Brain microvascular endothelial cell (primary cell): Measurements from ENCODE around the gene GJA4.

ENCODE experiments used
- DNase-seq: peaks from one replicate; pipeline ENCODE4 v3.0.0-alpha.2; 2020
- H3K27ac ChIP-seq: fragments of 250-450 bp; sonication (Bioruptor Pico); 2 replicates; pipeline ENCODE4 v1.5.1; 2020; ENCODE audit warnings: mild to moderate bottlenecking, moderate library complexity
- H3K27me3 ChIP-seq: fragments of 250-450 bp; sonication (Bioruptor Pico); replicated peaks from 2 replicates; pipeline ENCODE4 v1.5.1; 2020; ENCODE audit warnings: mild to moderate bottlenecking
- H3K36me3 ChIP-seq: fragments of 250-450 bp; sonication (Bioruptor Pico); replicated peaks from 2 replicates; pipeline ENCODE4 v1.5.1; 2020; ENCODE audit warnings: mild to moderate bottlenecking
- H3K4me3 ChIP-seq: 2 replicates; pipeline ENCODE4 v1.5.1; 2011; ENCODE audit warnings: low read depth, mild to moderate bottlenecking, control low read depth, low read length, moderate library complexity
- CTCF ChIP-seq: IDR thresholded peaks from 2 replicates; pipeline ENCODE4 v1.5.1; 2011; ENCODE audit warnings: low read depth, mild to moderate bottlenecking, moderate library complexity, low read length, control low read depth, inconsistent platforms; ENCODE audit errors: missing control alignments
- in situ Hi-C: cut with HindIII; loops from 2 replicates; pipeline ENCODE4 v1.10.0; 2017; ENCODE audit warnings: low sequenced_read_pairs, low pct_ligation_motif_present

Gene GJA4

GRCh38 chr1:34754964-34755637, 37.7 kb upstream of the GJA4 start, which contains the start of gene GJB5:
GJB5 (plus strand) TSS chr1:34755047; CDS start chr1:34757331, 2,284 bp downstream.
- in situ Hi-C loops: no loop called here
- no peaks in the 10 kb centered on the region for H3K36me3 ChIP-seq
- DNase-seq: no peak
- no peaks in the 10 kb centered on the region for H3K27me3 ChIP-seq
- H3K27ac ChIP-seq: no peak within 1 kb of the TSS
- no peak within 1 kb of the TSS for H3K4me3 ChIP-seq
- TF ChIP-seq CTCF: no peak

GRCh38 chr1:34755961-34756360, 36.8 kb upstream of the GJA4 start:
- Histone ChIP-seq H3K27me3 (no peaks in the 10 kb centered on the region), H3K4me3 (no peak overlapping the region), H3K36me3 (no peaks in the 10 kb centered on the region), H3K27ac (no peak overlapping the region)
- in situ Hi-C loops: no loop called here
- no peak for DNase-seq
- TF ChIP-seq CTCF: no peak

GRCh38 chr1:34757386-34757785, 35.4 kb upstream of the GJA4 start:
- no peak for DNase-seq
- Histone ChIP-seq H3K36me3 (no peaks in the 10 kb centered on the region), H3K27ac (no peak overlapping the region), H3K27me3 (no peaks in the 10 kb centered on the region), H3K4me3 (no peak overlapping the region)
- no peak for TF ChIP-seq CTCF
- in situ Hi-C loops: no loop called here

GRCh38 chr1:34758751-34759150, 34.0 kb upstream of the GJA4 start:
- no peaks in the 10 kb centered on the region for H3K36me3 ChIP-seq
- no peak overlapping the region for H3K27ac ChIP-seq
- no peak for TF ChIP-seq CTCF
- no peak overlapping the region for H3K4me3 ChIP-seq
- no peaks in the 10 kb centered on the region for H3K27me3 ChIP-seq
- in situ Hi-C loops: no loop called here
- no peak for DNase-seq

- no peak for TF ChIP-seq CTCF
- in situ Hi-C loops: no loop called here
- no peak within 1 kb of the TSS for H3K27ac ChIP-seq
- no peaks in the 10 kb centered on the region for H3K27me3 ChIP-seq
- DNase-seq: no peak
- H3K36me3 ChIP-seq: no peaks in the 10 kb centered on the region
- H3K4me3 ChIP-seq: no peak within 1 kb of the TSS
These were observed 33.1 kb upstream of the GJA4 start, which contains the start of gene GJB4 for GRCh38 chr1:34759503-34760357. GJB4 (plus strand) TSS chr1:34759740; CDS start chr1:34761255, 1,515 bp downstream.
